HUES48 (cell line): ENCODE results near the gene ACOX3.

Source experiments
- H3K27ac ChIP-seq: one replicate; pipeline ENCODE4 v1.7.0; 2013; ENCODE audit warnings: low read depth, low read length, inconsistent platforms
- H3K27me3 ChIP-seq: 2 replicates; pipeline ENCODE4 v1.6.1; 2013; ENCODE audit warnings: mild to moderate bottlenecking, low read length; ENCODE audit not compliant: control insufficient read depth, insufficient read depth
- H3K36me3 ChIP-seq: 2 replicates; pipeline ENCODE4 v1.6.1; 2013; ENCODE audit warnings: low read length; ENCODE audit not compliant: control insufficient read depth, insufficient read depth
- H3K4me1 ChIP-seq: 2 replicates; pipeline ENCODE4 v1.6.1; 2013; ENCODE audit warnings: mild to moderate bottlenecking, low read length; ENCODE audit not compliant: control insufficient read depth, insufficient read depth
- H3K4me3 ChIP-seq: 2 replicates; pipeline ENCODE4 v1.5.1; 2013; ENCODE audit warnings: mild to moderate bottlenecking, low read depth, low read length
- H3K9ac ChIP-seq: 2 replicates; pipeline ENCODE4 v1.6.1; 2013; ENCODE audit warnings: mild to moderate bottlenecking, low read depth, low read length, moderate library complexity
- H3K9me3 ChIP-seq: 2 replicates; pipeline ENCODE4 v1.6.1; 2013; ENCODE audit warnings: low read length; ENCODE audit not compliant: control insufficient read depth, insufficient read depth

The ACOX3 gene

DNA sequence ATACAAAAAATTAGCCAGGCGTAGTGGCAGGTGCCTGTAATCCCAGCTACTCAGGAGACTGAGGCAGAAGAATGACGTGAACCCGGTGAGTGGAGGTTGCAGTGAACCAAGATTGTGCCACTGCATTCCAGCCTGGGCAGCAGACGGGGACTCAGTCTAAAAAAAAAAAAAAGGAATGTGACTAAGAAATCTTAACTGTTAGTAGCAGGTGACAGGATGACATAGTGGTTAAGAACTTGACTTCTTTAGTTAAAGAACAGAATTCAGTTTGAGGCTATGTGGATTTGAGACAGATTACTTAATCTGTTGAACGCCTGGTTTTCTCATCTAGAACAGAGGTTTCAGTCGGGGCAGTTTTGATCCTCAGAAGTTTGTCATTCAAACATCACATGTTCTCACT, 3.3 kb upstream of the ACOX3 start:
- H3K4me3 ChIP-seq, result no peak overlapping the region
- H3K36me3 ChIP-seq, result peaks cover 15% of the 10 kb centered on the region; the same call in 1 of the 2 replicates
- no peak overlapping the region for H3K9ac ChIP-seq
- peaks cover 8% of the 10 kb centered on the region; the same call in 1 of the 2 replicates for H3K4me1 ChIP-seq
- H3K27ac ChIP-seq, result no peak overlapping the region
- H3K9me3 ChIP-seq, result no peaks in the 10 kb centered on the region
- H3K27me3 ChIP-seq, result no peaks in the 10 kb centered on the region

DNA sequence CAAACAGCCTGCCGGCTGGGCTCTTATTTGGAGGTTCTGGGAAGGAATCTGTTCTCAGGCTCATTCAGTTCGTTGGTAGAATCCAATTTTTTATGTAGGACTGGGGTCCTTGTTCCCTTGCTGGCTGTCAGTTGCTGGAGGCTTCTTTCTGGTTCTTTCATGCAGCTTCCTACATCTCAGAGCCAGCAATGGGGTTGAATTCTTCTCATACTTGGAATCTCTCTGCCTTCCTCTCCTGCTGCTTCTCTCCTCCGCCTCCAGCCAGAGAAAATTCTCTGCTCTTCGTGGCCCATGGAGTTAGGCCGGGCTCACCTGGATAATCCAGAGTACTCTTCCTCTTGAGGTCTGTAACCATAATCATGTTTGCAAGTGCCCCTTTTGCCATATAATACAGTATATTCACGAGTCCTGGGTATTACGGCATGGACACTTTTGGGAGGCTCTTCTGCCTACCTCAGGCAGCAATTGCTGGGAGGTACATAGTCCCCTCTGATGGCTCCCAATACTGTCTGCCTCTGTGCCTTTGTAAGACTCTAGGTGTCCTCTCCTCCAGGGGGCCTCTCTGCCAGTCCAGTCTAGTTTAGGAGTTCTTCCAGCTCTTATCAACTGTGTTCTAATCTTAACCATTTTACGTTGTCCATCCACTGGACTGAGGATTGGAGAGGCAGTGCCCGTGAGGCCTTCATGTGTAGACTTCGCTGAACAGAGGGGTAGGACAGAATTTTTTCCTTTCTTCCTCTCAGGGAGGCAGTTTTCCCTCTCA, 2.3 kb upstream of the ACOX3 start:
- H3K9ac ChIP-seq, result no peak overlapping the region
- H3K36me3 ChIP-seq, result peaks cover 5% of the 10 kb centered on the region; the same call in 1 of the 2 replicates
- H3K27ac ChIP-seq, result no peak overlapping the region
- H3K27me3 ChIP-seq, result no peaks in the 10 kb centered on the region
- H3K4me3 ChIP-seq, result peak overlapping the region; percentile 72
- no peaks in the 10 kb centered on the region for H3K9me3 ChIP-seq
- peaks cover 10% of the 10 kb centered on the region for H3K4me1 ChIP-seq

DNA sequence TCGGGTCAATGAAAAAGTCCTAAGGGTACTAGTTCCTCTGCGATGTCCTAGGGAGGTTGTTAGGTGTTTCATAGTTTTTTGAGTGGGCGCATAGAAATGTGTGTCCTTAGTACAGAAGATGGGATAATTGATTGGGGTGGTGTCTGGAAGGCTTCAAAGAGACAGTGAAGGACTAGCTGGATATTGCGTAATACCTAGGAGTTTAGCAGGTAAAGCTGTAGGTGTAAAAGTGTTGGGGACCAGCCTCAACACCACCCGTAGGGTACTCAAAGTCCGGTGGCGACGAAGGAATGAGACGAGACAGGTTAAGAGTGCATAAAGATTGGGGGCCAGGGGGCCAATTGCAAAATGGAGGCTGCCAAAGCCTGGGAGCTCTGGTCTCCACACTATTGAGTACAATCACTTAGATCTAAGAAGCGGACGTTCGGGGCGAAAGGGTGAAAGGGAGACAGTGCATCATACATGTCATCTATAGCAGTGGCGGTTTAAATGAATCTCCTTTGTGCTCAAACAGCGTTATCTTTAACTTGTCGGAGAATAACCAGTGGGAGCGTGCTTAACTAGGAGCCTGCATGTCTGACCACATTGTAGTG, 1.1 kb upstream of the ACOX3 start:
- Histone ChIP-seq H3K4me3 (peak overlapping the region; percentile 72), H3K9me3 (no peaks in the 10 kb centered on the region), H3K27ac (no peak overlapping the region), H3K36me3 (no peaks in the 10 kb centered on the region), H3K4me1 (peaks cover 17% of the 10 kb centered on the region), H3K27me3 (no peaks in the 10 kb centered on the region), H3K9ac (0 out of 2 replicates have a peak overlapping the region, but pooled peaks have one; percentile 69)

DNA sequence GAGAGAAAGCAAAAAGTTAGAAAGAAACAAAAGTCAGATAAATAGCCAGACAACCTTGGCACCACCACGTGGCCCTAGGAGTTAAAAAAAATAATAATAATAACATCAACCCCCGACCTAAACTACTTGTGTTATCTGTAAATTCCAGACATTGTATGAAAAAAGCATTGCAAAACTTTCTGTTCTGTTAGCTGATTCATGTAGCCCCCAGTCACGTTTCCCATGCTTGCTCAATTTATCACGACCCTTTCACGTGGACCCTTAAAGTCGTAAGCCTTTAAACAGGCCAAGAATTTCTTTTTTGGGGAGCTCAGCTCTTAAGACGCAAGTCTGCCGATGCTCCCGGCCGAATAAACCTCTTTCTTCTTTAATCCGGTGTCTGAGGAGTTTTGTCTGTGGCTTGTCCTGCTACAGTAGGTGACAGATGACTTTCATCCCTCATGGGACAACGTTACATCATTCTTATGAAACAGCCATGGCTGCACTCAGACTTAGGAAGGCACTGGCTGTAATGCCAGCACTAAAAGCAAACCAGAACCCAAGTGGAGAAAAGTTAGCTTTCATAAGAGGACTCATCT, 520 bp downstream of the ACOX3 start:
- H3K36me3 ChIP-seq, result no peaks in the 10 kb centered on the region
- peaks cover 17% of the 10 kb centered on the region for H3K4me1 ChIP-seq
- H3K4me3 ChIP-seq, result peak overlapping the region; percentile 72
- peak overlapping the region; percentile 54 for H3K9ac ChIP-seq
- peak overlapping the region; percentile 89 for H3K27ac ChIP-seq
- H3K9me3 ChIP-seq, result no peaks in the 10 kb centered on the region
- H3K27me3 ChIP-seq, result no peaks in the 10 kb centered on the region

DNA sequence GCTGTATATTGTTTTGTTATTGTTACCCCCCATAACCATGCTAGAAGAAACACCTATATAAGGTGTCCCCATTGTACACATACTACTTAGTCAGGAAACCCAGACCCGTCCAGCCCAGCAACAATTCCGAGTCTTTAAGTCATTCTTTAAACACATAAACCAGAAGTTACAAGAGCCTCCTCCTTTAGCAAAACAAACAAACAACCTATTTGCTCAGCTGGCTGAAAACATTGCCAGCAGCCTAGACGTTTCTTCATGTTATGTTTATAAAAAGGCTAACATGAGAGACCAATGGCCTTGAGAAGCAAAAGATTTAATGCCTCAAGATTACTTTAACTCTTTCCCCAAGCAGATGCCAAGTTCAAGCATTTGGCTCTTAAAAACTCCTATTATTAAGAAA, 1.4 kb downstream of the ACOX3 start:
- no peak overlapping the region for H3K9ac ChIP-seq
- no peak overlapping the region for H3K27ac ChIP-seq
- no peaks in the 10 kb centered on the region for H3K9me3 ChIP-seq
- H3K4me3 ChIP-seq, result no peak overlapping the region
- H3K27me3 ChIP-seq, result no peaks in the 10 kb centered on the region
- no peaks in the 10 kb centered on the region for H3K36me3 ChIP-seq
- peaks cover 17% of the 10 kb centered on the region for H3K4me1 ChIP-seq

DNA sequence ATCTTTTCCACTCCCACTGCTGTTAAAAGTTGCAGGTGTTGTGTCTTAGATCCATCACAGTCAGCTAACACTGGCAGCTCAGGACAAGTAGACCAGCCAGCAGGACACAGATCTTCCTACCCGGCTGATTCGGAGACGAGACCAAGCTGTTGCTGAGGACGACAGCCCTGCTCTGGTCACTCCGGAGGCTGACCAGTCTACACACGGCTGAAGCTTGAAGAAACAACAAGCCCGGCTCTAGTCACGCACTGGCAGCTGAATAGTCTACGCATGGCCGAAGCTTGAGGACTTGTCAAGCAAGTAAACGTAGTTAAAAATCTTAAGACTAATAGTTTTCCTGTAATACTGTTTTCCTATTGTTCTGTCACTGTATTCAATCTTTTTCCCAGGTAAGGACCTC, 1.8 kb downstream of the ACOX3 start:
- Histone ChIP-seq H3K4me3 (no peak overlapping the region), H3K27ac (no peak overlapping the region), H3K36me3 (no peaks in the 10 kb centered on the region), H3K9ac (no peak overlapping the region), H3K9me3 (no peaks in the 10 kb centered on the region), H3K4me1 (peaks cover 17% of the 10 kb centered on the region), H3K27me3 (no peaks in the 10 kb centered on the region)

DNA sequence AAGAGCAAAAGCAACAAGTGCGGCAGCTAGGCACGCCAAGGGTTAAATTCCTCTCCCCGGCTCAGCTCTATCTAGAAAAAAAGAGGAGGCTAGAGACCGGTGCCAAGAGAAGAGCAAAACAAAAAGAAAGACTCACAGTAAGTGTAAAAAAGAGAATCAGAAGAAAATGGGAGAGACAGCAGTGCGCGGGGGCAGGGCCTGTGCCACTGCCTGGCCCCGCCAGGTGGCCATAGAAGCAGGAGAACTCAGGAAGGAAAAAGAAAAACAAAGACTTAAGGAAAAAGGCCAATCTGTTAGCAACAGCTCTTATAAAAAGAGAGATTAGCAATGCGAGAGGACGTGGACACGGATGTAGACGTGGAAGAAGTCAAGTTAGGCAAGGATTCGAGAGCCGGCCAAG, 3.2 kb downstream of the ACOX3 start:
- Histone ChIP-seq H3K4me3 (peak overlapping the region; percentile 23), H3K27ac (peak overlapping the region; percentile 78)

DNA sequence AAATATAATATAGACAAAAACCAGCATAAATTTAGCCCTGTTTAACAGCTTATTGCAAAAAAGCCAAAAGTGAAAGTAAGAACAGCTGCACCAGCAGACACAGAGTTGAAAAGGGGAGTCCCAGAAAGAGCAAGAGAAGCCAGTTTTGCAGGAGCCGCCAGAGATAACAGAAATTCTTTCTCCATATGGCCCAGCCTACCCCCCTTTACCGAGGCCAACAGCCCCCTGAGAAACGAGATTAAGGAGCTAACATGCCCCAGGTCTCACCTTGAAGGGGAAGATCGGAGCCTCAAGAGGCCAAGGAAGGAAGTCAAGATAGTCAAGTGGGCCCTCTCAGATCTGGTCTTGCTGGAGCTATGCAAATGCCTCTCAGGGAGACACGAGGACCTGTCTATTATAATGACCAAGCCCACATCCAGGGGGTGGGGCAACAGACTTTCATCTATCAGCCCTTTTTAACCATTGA, 4.8 kb downstream of the ACOX3 start:
- Histone ChIP-seq H3K27ac (no peak overlapping the region), H3K4me3 (no peak overlapping the region), H3K9ac (no peak overlapping the region), H3K4me1 (peaks cover 8% of the 10 kb centered on the region), H3K36me3 (no peaks in the 10 kb centered on the region), H3K9me3 (no peaks in the 10 kb centered on the region), H3K27me3 (no peaks in the 10 kb centered on the region)

More for the DNA sequence above, 3.2 kb downstream of the ACOX3 start:
- no peaks in the 10 kb centered on the region for H3K36me3 ChIP-seq
- peaks cover 16% of the 10 kb centered on the region for H3K4me1 ChIP-seq
- H3K9me3 ChIP-seq, result no peaks in the 10 kb centered on the region
- peak overlapping the region; percentile 39 for H3K9ac ChIP-seq
- H3K27me3 ChIP-seq, result no peaks in the 10 kb centered on the region

DNA sequence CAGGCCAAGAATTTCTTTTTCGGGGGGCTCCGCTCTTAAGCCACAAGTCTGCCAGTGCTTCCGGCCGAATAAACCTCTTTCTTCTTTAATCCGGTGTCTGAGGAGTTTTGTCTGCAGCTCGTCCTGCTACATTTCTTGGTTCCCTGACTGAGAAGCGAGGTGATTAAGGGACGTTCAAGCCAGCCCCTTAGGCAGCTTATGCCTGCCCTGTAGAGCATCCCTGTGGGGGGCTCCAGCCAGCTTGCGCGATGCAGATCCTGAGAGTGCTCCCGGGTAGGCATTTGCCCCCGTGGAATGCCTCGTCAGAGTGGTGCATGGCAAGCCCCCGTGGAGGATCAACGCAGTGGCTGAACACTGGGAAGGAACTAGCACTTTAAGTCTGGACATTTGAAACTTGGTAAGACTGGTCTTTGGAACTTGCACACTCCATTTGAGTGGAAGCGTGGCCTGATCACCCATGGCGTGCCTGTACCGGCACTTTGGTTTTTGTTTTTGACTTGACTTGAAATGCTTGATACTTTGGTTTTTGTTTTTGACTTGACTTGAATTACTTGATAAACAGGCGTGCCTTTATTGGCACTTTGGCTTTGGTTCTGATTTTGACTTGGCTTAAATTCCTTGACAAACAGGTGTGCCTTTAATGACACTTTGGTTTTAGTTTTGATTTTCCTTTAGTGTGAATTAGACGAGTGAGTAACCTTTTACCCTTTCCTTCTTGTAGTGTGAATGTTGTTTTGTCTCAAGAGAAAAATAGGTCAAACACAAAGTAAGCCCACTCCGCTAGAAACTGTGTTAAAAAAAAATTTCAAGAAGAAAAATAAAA, 6.1 kb downstream of the ACOX3 start:
- Histone ChIP-seq H3K9me3 (no peaks in the 10 kb centered on the region), H3K9ac (no peak overlapping the region), H3K27ac (no peak overlapping the region), H3K36me3 (no peaks in the 10 kb centered on the region), H3K4me1 (peaks cover 8% of the 10 kb centered on the region), H3K27me3 (no peaks in the 10 kb centered on the region), H3K4me3 (no peak overlapping the region)

DNA sequence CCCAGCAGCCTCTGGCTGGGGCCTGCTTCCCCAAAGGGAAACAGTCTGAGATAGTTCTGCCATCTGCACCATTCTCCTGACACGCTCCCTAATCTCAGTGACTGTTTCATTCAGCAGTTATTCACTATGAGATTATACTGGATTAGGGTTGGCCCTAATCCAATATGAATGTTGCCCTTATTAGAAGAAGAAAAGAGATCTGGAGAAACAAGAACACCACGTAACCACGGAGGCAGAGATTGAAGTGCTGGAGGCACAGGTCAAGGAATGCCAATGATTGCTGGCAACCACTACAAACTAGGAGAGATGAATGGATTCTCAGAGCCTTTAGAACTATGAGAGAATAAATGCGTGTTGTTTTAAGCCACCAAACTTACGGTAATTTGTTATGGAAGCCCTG, 7.4 kb downstream of the ACOX3 start:
- Histone ChIP-seq H3K9ac (no peak overlapping the region), H3K4me1 (peaks cover 12% of the 10 kb centered on the region), H3K9me3 (no peaks in the 10 kb centered on the region), H3K36me3 (no peaks in the 10 kb centered on the region), H3K27me3 (no peaks in the 10 kb centered on the region), H3K4me3 (no peak overlapping the region), H3K27ac (no peak overlapping the region)
